Gastroesophageal sphincter (tissue), 3 donors: ENCODE measurements around the gene DCLK3.

Experiments
- CTCF ChIP-seq, 4 experiments: fragments of 200-600 bp in 2 of 4; fragments of 450-650 bp in 2 of 4; sonication (generic) in 1 of 4; IDR thresholded peaks; one replicate each; pipeline ENCODE4 v1.5.1; 2017 to 2019; ENCODE audit warnings: antibody characterized with exemption in 4 of 4, mild to moderate bottlenecking in 2 of 4, moderate library complexity in 2 of 4
- POLR2A ChIP-seq, 2 donors: fragments of 450-650 bp; IDR thresholded peaks; one replicate each; pipeline ENCODE4 v1.6.1; 2017; ENCODE audit warnings: antibody characterized with exemption in 2 of 2, mild to moderate bottlenecking in 2 of 2, moderate library complexity in 1 of 2
- POLR2AphosphoS5 ChIP-seq: sonication (generic); formaldehyde crosslinking; IDR thresholded peaks from one replicate; pipeline ENCODE4 v1.6.1; 2017; ENCODE audit warnings: antibody characterized with exemption

GRCh38 chr3:36740787-36741186 lies 23.6 kb downstream of the DCLK3 start:
- no peak for TF ChIP-seq CTCF (IDR thresholded peaks at IDR 0.05)
- no peak for TF ChIP-seq POLR2AphosphoS5
- TF ChIP-seq POLR2A (IDR thresholded peaks at IDR 0.05), result no peak
